Nephron progenitor cell (in vitro differentiated cells): ENCODE measurements around the gene SMIM38.

Experiments
- DNase-seq: peaks from one replicate; pipeline ENCODE4 v3.0.0; 2021
- H3K27ac Mint-ChIP-seq: 2 replicates; pipeline ENCODE4 v1.8.0; 2021; ENCODE audit warnings: mild to moderate bottlenecking, moderate library complexity, mixed read lengths
- H3K27me3 Mint-ChIP-seq: 2 replicates; pipeline ENCODE4 v1.8.0; 2021; ENCODE audit warnings: mild to moderate bottlenecking, low read depth, mixed read lengths; ENCODE audit not compliant: poor library complexity
- H3K36me3 Mint-ChIP-seq: 2 replicates; pipeline ENCODE4 v1.8.0; 2021; ENCODE audit warnings: low read depth, mixed read lengths
- H3K4me1 Mint-ChIP-seq: 2 replicates; pipeline ENCODE4 v1.8.0; 2021; ENCODE audit warnings: mixed read lengths
- H3K4me3 Mint-ChIP-seq: 2 replicates; pipeline ENCODE4 v1.8.0; 2021; ENCODE audit warnings: mild to moderate bottlenecking, moderate library complexity, mixed read lengths
- H3K9me3 Mint-ChIP-seq: 2 replicates; pipeline ENCODE4 v1.8.0; 2021; ENCODE audit warnings: mild to moderate bottlenecking, moderate library complexity, mixed read lengths
- TF ChIP-seq, protein P1 (sequence below): fragments of 200-600 bp; sonication (generic); IDR thresholded peaks from 2 replicates; pipeline ENCODE4 v1.5.0; 2021; ENCODE audit warnings: antibody characterized with exemption

SMIM38 gene

DNA sequence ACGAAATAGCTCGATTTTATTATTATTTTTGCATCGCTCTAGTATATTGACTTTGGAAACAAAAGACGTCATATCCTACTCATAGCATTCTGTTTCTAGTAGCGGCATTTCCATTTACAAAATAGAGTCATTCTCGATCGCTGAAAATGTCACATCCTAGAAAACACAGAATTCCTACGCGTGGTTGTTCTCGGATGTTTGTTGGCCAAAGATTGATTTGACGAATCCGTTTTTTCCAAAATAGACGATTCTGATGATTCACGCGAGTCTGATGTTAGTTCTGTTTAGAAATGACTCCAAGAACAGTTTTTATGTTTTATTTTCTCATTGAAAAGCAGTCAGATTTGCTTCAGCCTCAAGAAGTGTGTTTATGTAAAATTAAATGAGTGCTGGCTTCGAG lies 47.6 kb downstream of the SMIM38 start:
- Mint-ChIP-seq H3K9me3 (peaks cover 4% of the 10 kb centered on the region), H3K4me3 (no peak overlapping the region), H3K27me3 (peaks cover 23% of the 10 kb centered on the region), H3K4me1 (peaks cover 60% of the 10 kb centered on the region), H3K36me3 (no peaks in the 10 kb centered on the region), H3K27ac (no peak overlapping the region)
- no peak for DNase-seq
- TF ChIP-seq, protein P1, sequence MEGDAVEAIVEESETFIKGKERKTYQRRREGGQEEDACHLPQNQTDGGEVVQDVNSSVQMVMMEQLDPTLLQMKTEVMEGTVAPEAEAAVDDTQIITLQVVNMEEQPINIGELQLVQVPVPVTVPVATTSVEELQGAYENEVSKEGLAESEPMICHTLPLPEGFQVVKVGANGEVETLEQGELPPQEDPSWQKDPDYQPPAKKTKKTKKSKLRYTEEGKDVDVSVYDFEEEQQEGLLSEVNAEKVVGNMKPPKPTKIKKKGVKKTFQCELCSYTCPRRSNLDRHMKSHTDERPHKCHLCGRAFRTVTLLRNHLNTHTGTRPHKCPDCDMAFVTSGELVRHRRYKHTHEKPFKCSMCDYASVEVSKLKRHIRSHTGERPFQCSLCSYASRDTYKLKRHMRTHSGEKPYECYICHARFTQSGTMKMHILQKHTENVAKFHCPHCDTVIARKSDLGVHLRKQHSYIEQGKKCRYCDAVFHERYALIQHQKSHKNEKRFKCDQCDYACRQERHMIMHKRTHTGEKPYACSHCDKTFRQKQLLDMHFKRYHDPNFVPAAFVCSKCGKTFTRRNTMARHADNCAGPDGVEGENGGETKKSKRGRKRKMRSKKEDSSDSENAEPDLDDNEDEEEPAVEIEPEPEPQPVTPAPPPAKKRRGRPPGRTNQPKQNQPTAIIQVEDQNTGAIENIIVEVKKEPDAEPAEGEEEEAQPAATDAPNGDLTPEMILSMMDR, result no peak

DNA sequence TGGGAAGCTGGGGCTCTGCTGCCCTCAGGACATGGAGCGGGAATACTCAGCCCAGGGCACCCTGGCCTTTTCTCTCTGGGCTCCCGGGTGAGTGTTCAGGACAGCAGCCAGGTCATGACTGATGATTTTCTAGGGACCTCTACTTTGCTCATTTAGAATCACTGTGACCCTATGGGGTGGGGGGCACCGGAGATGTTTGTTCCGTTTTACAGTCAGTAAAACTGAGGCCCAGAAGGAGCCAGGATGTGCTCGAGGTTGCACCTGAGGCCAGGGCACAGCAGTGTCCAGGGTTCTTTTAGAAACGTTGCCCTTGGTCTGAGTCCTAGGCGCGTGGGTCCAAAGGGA lies 48.1 kb downstream of the SMIM38 start:
- no peak for DNase-seq

DNA sequence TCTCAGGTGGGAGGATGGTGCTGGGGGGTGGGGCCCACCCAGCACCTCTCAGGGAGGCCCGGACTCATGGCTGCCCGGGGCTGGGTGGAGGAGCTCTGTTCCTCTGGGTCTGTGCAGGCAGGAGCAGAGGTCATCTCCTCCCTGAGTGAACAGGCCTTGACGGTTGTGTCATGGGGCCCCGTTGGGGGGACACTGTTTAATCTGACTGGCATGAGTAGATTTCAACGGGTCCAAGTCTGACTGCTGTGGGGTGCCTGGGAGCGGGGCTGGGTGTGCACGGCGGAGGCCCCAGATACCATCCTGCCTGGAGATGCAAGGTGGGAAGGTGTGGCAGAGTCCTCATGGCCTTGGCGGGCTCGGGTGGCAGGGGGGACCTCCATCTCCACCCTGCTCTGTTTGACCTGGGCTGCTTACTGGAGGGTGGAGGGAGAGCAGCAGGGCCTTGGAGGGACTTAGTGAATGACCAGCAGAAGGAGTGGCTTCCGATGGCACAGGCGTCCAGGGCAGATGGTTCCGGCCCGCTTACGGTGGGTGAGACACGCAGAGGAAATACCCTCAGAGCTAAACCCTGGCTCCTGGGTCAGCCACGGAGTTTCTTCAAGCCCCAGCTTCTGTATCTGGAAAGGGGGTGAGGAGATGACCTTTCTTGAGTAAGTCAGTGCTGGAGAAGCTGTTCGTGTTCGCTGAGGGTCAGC lies 48.7 kb downstream of the SMIM38 start:
- no peak overlapping the region for H3K4me3 Mint-ChIP-seq
- H3K27me3 Mint-ChIP-seq, result peaks cover 20% of the 10 kb centered on the region
- H3K27ac Mint-ChIP-seq, result no peak overlapping the region
- H3K4me1 Mint-ChIP-seq, result peaks cover 53% of the 10 kb centered on the region
- no peak for DNase-seq
- H3K9me3 Mint-ChIP-seq, result peaks cover 6% of the 10 kb centered on the region
- TF ChIP-seq, protein P1, result no peak
- H3K36me3 Mint-ChIP-seq, result no peaks in the 10 kb centered on the region

More for the DNA sequence above, 48.1 kb downstream of the SMIM38 start:
- no peak overlapping the region for H3K4me3 Mint-ChIP-seq
- H3K9me3 Mint-ChIP-seq, result peaks cover 6% of the 10 kb centered on the region
- peaks cover 56% of the 10 kb centered on the region for H3K4me1 Mint-ChIP-seq
- TF ChIP-seq, protein P1, result no peak
- no peak overlapping the region for H3K27ac Mint-ChIP-seq
- H3K27me3 Mint-ChIP-seq, result peaks cover 24% of the 10 kb centered on the region
- no peaks in the 10 kb centered on the region for H3K36me3 Mint-ChIP-seq

DNA sequence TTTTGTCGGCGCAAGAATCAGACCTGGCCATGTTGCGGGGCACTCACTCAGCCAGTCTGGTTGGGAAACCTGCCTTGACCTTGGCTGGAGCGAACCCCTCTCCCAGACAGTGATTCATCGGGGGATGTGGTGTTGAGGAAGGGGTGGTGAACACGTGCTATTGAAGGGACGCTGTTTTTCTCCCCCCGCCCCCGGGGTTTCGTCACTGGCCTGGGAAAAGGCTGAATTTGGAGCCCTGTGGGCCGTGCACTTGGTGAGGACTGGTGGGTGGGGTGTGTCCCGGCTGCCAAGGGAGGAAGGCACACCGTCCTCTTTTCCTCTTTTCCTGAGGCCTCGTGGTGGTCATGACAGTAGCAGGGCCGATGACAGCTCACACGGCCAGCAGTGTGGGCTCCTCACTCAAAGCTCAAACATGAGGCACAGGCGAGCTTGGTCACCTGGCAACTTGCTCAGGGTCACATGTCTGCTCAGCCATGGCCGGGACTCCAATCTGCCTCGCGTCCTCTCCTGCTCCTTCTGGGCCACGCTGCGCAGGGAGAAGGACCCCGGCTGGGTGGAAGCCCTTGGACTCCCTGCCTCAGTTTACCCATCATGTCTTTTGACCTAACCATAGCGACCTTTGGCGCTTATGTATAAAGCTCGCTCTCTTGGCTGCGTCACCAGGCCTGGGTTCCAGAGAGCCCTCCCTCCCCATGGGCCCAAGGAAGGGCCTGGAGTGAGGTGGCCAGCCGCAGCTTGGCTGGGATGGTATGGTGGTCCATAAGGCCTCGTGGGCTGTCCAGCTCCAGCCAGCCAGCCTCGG lies 49.4 kb downstream of the SMIM38 start:
- DNase-seq, result no peak
- TF ChIP-seq, protein P1, result no peak
- peaks cover 19% of the 10 kb centered on the region for H3K27me3 Mint-ChIP-seq
- H3K4me1 Mint-ChIP-seq, result peaks cover 47% of the 10 kb centered on the region
- H3K4me3 Mint-ChIP-seq, result no peak overlapping the region
- H3K9me3 Mint-ChIP-seq, result peaks cover 6% of the 10 kb centered on the region
- H3K27ac Mint-ChIP-seq, result no peak overlapping the region
- no peaks in the 10 kb centered on the region for H3K36me3 Mint-ChIP-seq
